Natural killer cell treated with Interleukin-12 subunit alpha and Interleukin-12 subunit beta and Interleukin-15 and Interleukin-18, amount 100 ng/mL, for 72 hours (primary cell): ENCODE results near the gene MYH3. TPM values are rescaled to one million over a fixed set of nuclear protein-coding genes. Genes with fewer than 3 reads are reported as not detected.

ENCODE experiments used
- ATAC-seq, 2 donors: fragments of 150-1000 bp; cut with Tn5 transposase in 1 of 2; sonication (Bioruptor Pico), chemical (Tn5 transposase) in 1 of 2; 2 replicates each; pipeline ENCODE4 v1.10.0; 2021
- DNase-seq: peaks from one replicate; pipeline ENCODE4 v3.0.0; 2022; ENCODE audit warnings: low spot score
- H3K27ac Mint-ChIP-seq, 2 donors: 1 replicate in 1 of 2; 2 replicates in 1 of 2; pipeline ENCODE4 v1.8.0; 2022; ENCODE audit warnings: mixed read lengths in 2 of 2, mild to moderate bottlenecking in 1 of 2, moderate library complexity in 1 of 2
- H3K27me3 Mint-ChIP-seq, 2 donors: 1 replicate in 1 of 2; 2 replicates in 1 of 2; pipeline ENCODE4 v1.8.0; 2022; ENCODE audit warnings: mixed read lengths in 2 of 2
- H3K36me3 Mint-ChIP-seq: one replicate; pipeline ENCODE4 v1.8.0; 2022; ENCODE audit warnings: mixed read lengths
- H3K4me1 Mint-ChIP-seq, 2 donors: 1 replicate in 1 of 2; 2 replicates in 1 of 2; pipeline ENCODE4 v1.8.0; 2022; ENCODE audit warnings: low read depth in 2 of 2, mixed read lengths in 2 of 2, mild to moderate bottlenecking in 1 of 2
- H3K4me3 Mint-ChIP-seq: one replicate; pipeline ENCODE4 v1.8.0; 2022; ENCODE audit warnings: mixed read lengths
- H3K9me3 Mint-ChIP-seq: 2 replicates; pipeline ENCODE4 v1.8.0; 2022; ENCODE audit warnings: mixed read lengths
- total RNA-seq, 2 donors: library from RNA; stranded (reverse); gene quantifications; one replicate each; pipeline ENCODE4 v1.2.3, GENCODE V29; 2022

Gene MYH3
- total RNA-seq, 2 donors from 2014 or later: 4.2 to 5.9 TPM

DNA sequence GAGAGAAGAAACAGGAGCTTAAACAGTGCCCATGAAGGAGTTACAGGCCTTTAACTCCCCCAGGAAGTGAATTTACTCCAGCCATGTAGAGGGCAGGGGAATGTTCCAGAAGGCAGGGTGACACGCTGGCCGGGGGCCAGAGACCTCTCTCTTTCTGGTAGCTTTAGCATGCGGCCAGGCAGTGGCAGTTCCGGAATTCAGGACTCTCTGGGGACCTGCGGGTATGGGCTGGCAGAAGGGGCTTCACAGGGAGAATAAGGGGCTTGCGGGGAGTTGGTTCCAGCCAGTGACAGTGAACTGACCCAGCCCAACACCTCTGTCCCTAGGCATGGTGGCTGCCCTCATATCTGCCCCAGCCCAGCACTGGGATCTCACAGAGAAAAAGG lies 40.0 kb downstream of the MYH3 start:
- H3K4me1 Mint-ChIP-seq: peaks cover 3 to 4% of the 10 kb centered on the region in 2 donors
- H3K36me3 Mint-ChIP-seq: no peaks in the 10 kb centered on the region
- no peak for DNase-seq
- H3K9me3 Mint-ChIP-seq: no peaks in the 10 kb centered on the region
- ATAC-seq: no peak
- H3K27ac Mint-ChIP-seq: no peak overlapping the region
- no peak overlapping the region for H3K4me3 Mint-ChIP-seq
- peaks cover 11 to 13% of the 10 kb centered on the region in 2 donors for H3K27me3 Mint-ChIP-seq

DNA sequence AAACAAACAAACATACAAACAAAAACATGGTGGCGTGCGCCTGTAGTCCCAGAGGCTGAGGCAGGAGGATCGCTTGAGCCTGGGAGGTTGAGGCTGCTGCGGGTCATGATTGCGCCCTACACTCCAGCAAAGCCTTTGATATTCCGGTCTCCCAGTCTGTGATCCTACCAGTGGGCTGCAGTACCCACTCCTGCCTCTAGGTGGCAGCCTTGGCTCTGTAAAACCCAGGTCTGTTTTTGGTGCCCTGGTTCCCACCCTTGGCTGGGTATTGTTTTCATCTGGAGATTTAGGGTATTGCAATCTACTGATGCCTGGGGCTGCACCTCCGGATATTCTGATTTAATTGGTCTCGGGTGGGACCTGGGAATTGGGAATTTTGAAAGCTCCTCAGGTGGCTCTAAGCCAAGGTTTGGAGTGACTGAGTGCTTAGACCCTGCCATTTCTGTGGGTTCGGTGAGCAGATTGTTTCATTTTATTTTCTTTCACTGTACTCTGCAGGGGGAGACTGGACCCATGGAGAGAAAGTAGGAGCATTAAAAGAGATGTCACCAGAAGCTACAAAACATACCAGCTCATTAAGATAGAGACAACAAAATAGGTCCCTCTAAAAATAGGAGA lies 40.5 kb downstream of the MYH3 start:
- Mint-ChIP-seq H3K9me3 (no peaks in the 10 kb centered on the region), H3K4me1 (peaks cover 3 to 4% of the 10 kb centered on the region in 2 donors), H3K36me3 (no peaks in the 10 kb centered on the region), H3K27me3 (peaks cover 11 to 13% of the 10 kb centered on the region in 2 donors), H3K27ac (no peak overlapping the region), H3K4me3 (no peak overlapping the region)
- peak; percentile 65 to 71 for ATAC-seq
- peak; percentile 65 for DNase-seq

DNA sequence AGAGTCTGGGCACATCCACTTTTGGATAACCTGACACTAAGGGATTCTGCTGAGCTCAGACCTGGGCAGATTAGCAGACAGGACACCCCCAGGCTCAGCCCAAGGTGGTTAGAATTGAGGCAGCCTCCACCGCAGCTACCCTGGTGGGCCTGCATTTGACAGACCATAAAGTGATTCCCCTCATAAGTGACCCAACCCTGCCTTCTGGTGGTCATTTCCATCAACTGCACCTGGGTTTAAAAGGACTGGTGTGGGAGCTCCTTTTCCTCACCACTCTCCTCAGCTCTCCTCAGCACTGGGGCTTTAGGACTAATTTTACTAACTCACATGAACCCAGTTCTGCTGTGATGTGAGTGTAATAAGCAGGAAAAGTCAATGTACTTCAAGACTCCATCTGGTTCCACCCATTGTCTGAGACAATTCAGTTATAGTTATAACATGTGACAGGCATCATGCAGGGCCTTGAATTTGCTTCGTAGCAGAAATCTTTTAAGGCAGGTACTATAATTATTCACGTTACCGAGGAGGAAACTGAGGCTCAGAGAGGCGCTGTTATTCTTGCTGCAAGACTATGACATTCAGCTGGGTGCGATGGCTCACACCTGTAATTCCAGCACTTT lies 42.5 kb downstream of the MYH3 start:
- Mint-ChIP-seq H3K4me1 (peaks cover 3 to 4% of the 10 kb centered on the region in 2 donors), H3K27ac (no peak overlapping the region), H3K9me3 (no peaks in the 10 kb centered on the region), H3K4me3 (no peak overlapping the region), H3K27me3 (peaks cover 18 to 20% of the 10 kb centered on the region in 2 donors), H3K36me3 (no peaks in the 10 kb centered on the region)
- DNase-seq: peak; percentile 67
- ATAC-seq: no peak

DNA sequence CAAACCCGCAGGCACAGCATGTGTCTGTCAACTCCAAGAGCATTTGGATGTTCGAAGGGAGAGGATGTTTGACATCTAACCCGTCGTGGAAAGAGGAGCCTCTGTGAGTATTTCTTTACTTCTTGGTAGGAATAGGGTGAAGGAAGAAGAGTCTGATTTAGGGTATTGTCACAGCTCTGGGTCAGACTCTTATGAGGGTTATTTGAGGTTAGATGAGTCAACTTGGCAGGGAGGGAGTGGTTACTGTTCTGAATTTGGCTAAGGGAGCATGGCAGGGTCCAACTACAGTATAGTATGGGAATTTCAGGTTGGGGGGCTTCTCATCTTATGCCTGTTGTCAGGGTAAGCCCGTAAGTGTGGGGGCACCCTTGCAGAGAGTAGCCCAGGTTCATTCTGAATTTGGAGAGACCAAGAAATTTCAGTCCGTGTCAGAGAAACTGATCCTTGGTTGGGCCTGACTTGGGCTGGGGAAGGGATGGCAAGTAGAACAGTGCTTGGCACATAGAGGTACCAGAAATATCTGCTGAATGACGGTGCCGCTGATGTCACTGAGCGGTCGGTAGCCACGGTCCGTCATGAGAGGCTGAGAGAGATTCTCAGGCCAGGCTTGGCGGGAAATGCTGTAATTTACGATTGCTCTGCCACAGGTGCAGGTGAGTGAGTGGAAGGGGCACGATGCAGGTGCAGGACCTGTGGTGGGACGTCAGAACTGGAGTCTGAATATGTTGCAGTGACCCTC lies 43.2 kb downstream of the MYH3 start:
- Mint-ChIP-seq H3K27me3 (peaks cover 18 to 20% of the 10 kb centered on the region in 2 donors), H3K9me3 (no peaks in the 10 kb centered on the region), H3K36me3 (no peaks in the 10 kb centered on the region), H3K27ac (no peak overlapping the region), H3K4me3 (no peak overlapping the region), H3K4me1 (peaks cover 3 to 4% of the 10 kb centered on the region in 2 donors)
- no peak for DNase-seq
- ATAC-seq: no peak

DNA sequence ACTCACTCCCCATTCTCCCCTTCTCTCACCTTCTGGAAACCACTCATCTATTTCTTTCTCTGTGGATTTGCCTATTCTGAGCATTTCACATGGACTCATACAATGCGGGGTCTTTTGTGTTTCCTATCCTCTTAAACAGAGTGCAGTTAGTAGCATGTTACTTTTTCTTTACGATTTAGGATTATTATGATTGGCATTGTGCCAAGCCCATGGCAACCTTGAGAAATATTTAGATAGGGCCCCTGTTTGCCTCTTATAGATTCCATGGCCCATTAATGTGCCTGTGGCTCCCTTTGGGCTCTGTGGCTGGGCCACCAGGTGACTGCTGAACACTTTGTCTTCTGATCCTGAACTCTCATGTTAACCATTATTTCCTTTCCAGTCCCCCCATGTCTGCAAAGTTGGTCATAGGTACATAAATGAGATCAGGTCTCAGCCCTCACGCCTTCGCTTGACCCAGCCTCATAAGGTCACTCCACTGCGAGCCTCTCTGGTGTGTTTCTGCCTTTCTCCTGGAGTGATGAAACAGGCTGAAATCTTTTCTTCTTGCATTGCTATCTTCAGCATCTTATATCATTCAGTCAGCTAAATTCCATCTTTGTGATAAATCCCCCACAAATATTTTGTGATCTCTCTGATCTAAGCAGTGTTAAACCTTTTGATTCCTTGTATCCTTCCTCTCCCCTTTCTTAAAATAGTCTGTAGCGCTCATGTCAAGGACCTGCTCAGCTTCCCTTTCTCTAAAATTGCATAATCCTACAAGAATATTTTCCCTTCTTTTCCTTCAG lies 44.0 kb downstream of the MYH3 start:
- ATAC-seq (no peak), DNase-seq (no peak)
- H3K36me3 Mint-ChIP-seq: no peaks in the 10 kb centered on the region
- H3K9me3 Mint-ChIP-seq: no peaks in the 10 kb centered on the region
- H3K27me3 Mint-ChIP-seq: peaks cover 18 to 21% of the 10 kb centered on the region in 2 donors
- peaks cover 2 to 3% of the 10 kb centered on the region in 2 donors for H3K4me1 Mint-ChIP-seq
- H3K4me3 Mint-ChIP-seq: no peak overlapping the region
- no peak overlapping the region for H3K27ac Mint-ChIP-seq

DNA sequence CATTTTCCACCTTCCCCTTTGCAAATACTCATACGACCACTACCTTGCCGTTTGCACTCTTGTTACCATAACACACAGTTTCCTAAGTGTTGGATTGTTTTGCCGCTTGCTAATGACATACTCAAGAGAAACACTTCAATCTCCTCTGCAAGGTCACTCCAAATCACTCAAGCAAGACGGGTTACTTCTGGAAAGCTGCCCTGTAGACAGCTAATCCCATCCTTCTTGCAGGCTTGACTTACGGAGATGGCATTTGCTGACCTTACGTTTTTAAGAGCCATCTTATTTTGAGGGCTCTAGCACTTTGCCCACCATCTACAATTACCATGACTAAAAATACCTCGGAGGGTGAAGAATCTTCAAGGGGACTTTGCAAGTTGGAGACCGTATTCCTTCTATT lies 46.2 kb downstream of the MYH3 start:
- H3K4me3 Mint-ChIP-seq: no peak overlapping the region
- H3K27me3 Mint-ChIP-seq: peaks cover 18 to 21% of the 10 kb centered on the region in 2 donors
- DNase-seq (no peak), ATAC-seq (no peak)
- H3K4me1 Mint-ChIP-seq: no peaks in the 10 kb centered on the region
- no peaks in the 10 kb centered on the region for H3K9me3 Mint-ChIP-seq
- no peaks in the 10 kb centered on the region for H3K36me3 Mint-ChIP-seq
- no peak overlapping the region for H3K27ac Mint-ChIP-seq

DNA sequence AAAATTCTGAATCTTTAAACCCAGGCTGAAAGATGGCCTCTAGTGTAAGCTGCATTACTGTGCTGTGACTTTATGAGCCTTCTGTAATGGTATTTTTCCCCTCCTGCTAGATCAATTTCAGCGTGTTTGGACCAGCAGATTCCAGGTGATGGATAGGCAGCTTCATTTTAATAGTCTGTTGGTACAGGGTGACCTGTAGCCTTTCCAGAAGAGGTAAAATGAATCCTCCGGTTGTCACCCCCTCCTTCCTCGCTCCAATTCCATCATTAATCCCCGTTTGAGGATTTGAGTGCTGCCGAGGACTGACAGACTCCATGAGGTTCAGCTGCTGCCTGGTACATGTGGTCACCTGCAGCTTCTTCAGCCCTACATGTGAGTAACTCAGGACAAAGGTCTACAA lies 48.9 kb downstream of the MYH3 start:
- DNase-seq (no peak), ATAC-seq (peak in 1 of 2 donors; percentile 20)
- no peak overlapping the region for H3K27ac Mint-ChIP-seq
- H3K36me3 Mint-ChIP-seq: no peaks in the 10 kb centered on the region
- peaks cover 12 to 15% of the 10 kb centered on the region in 2 donors for H3K27me3 Mint-ChIP-seq
- no peaks in the 10 kb centered on the region for H3K9me3 Mint-ChIP-seq
- no peaks in the 10 kb centered on the region for H3K4me1 Mint-ChIP-seq
- no peak overlapping the region for H3K4me3 Mint-ChIP-seq

DNA sequence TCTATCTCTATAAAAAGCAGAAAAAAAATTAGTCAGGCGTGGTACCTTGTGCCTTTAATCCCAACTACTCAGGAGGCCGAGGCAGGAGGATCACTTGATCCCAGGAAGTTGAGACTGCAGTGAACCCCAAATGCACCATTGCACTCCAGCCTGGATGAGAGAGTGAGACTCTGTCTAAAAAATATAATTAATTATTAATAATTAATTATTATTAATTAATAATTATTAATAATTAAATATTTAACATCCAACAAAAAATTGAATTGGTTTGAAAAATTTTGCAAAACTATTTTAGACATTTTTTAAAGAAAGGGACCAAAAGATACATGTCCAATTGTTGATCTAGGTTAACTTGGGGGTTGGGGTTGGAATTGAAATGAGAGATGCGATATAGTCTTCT lies 51.0 kb downstream of the MYH3 start:
- ATAC-seq (no peak), DNase-seq (no peak)
- Mint-ChIP-seq H3K27ac (no peak overlapping the region), H3K9me3 (no peaks in the 10 kb centered on the region), H3K36me3 (no peaks in the 10 kb centered on the region), H3K27me3 (peaks cover 20 to 25% of the 10 kb centered on the region in 2 donors), H3K4me3 (no peak overlapping the region), H3K4me1 (no peaks in the 10 kb centered on the region)

DNA sequence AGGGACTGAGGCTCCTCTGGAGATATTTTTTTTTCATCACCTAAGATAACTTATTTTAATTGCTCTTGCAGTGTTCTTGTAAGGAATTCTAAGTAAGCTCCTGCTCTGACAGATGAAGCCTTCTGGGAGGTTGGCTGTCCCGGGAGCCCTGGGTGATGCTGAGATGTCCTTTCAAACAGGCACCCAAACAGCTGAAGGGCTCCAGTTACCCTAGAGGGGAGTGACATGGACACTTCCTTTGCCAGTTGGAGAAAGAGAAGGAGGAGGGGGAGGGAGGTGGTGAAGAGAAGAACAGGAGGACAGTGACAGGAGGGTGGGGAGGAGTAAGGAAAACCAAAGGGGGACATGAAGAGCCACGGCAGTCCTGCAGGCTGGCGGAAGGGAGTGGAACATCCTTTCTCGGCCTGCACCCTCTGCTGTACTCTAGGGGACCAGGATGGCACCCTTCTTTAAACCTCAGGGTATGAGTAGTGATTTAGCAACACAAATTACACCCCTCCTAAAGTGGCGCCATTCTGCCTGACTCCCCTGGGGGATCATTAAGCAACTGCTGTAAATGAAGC lies 51.8 kb downstream of the MYH3 start:
- no peak overlapping the region for H3K4me3 Mint-ChIP-seq
- H3K9me3 Mint-ChIP-seq: no peaks in the 10 kb centered on the region
- DNase-seq (no peak), ATAC-seq (peak in 1 of 2 donors; percentile 34)
- no peak overlapping the region for H3K27ac Mint-ChIP-seq
- H3K36me3 Mint-ChIP-seq: no peaks in the 10 kb centered on the region
- no peaks in the 10 kb centered on the region for H3K4me1 Mint-ChIP-seq
- peaks cover 13 to 23% of the 10 kb centered on the region in 2 donors for H3K27me3 Mint-ChIP-seq

DNA sequence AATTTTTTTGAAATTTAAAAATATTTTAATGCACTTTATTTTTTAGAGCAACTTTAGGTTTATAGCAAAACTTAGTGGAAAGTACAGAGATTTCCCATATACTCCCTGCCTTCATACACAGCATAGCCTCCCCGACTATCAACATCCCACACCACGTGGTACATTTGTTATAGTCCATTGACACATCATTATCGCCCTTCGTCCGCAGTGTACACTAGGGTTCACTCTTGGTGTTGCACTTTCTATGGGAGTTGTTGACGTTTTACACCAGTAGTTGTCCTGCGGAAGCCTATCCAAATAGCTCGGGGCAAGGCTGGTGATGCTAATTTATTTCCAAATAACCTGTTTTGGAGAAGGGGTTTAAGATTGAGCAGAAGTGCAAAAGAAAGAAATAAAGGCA lies 52.6 kb downstream of the MYH3 start:
- Mint-ChIP-seq H3K36me3 (no peaks in the 10 kb centered on the region), H3K27ac (no peak overlapping the region), H3K9me3 (no peaks in the 10 kb centered on the region), H3K27me3 (peaks cover 21 to 26% of the 10 kb centered on the region in 2 donors), H3K4me3 (no peak overlapping the region), H3K4me1 (no peaks in the 10 kb centered on the region)
- no peak for ATAC-seq
- DNase-seq: no peak

DNA sequence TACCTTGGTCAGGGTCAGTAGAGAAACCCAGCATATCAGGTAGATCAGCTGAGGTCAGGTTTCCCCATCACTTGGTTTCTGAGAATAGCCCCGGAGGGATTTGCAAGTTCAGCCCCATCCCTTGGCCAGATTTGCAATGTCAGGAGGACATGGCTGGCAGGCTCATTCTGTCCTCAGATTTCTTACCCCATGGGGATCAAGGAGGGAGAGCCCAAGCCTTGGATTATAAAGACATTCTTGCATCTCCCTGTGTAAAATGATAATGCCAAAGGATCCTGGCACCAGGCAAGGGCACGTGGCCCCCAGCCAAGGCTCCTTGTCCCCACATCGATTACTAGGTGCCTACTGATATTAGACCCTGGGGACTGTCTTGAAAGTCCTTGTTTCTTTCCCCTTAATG lies 53.2 kb downstream of the MYH3 start:
- Mint-ChIP-seq H3K4me1 (no peaks in the 10 kb centered on the region), H3K4me3 (no peak overlapping the region), H3K36me3 (no peaks in the 10 kb centered on the region), H3K9me3 (no peaks in the 10 kb centered on the region), H3K27ac (no peak overlapping the region), H3K27me3 (peaks cover 24 to 27% of the 10 kb centered on the region in 2 donors)
- DNase-seq: no peak
- ATAC-seq: no peak

DNA sequence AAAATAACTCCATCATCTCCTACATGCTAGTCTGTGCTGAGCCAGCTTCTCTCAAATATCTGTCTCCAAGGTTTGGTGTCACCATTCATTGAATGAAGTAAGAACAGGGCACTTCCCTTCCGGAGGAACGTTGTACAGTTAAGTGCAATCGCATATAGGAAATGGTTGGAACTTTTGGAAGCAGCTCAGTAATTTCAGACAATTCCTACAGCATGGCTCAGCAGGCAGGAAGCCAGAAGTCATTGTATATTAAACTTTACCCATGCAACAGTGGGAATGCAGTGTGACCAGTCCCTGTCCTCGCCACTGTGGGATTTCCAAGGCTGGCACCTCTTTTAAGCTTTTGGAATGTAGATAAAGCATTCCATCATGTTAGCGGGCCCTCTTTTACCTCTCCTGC lies 56.5 kb downstream of the MYH3 start:
- Mint-ChIP-seq H3K27ac (no peak overlapping the region), H3K36me3 (no peaks in the 10 kb centered on the region), H3K4me1 (no peaks in the 10 kb centered on the region), H3K9me3 (no peaks in the 10 kb centered on the region), H3K27me3 (peaks cover 24 to 27% of the 10 kb centered on the region in 2 donors), H3K4me3 (no peak overlapping the region)
- no peak for ATAC-seq
- no peak for DNase-seq

DNA sequence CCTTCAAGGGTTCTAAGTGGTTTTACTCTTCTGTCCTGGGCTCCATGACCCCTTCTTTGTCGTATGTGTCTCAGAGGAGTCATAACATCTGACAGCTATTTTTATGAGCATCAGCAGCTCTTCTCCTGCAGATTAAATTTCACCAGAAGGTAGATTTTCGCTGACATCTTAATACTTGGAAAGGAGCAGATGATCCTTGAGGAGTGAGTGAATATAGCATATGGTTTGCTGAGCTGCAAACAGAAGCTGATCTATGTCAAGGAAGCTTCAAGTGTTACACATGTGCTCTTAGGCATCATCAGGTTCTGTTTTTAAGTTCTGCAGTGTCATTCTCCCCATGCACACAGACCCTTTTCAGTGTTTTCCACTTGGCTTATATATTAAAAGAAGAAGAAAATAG lies 58.5 kb downstream of the MYH3 start:
- no peak overlapping the region for H3K27ac Mint-ChIP-seq
- no peaks in the 10 kb centered on the region for H3K4me1 Mint-ChIP-seq
- H3K9me3 Mint-ChIP-seq: no peaks in the 10 kb centered on the region
- no peak for ATAC-seq
- DNase-seq: no peak
- H3K27me3 Mint-ChIP-seq: peaks cover 29 to 31% of the 10 kb centered on the region in 2 donors
- H3K36me3 Mint-ChIP-seq: no peaks in the 10 kb centered on the region
- no peak overlapping the region for H3K4me3 Mint-ChIP-seq
